ENCODE results near the gene NFATC2. TPM values are rescaled to one million over a fixed set of nuclear protein-coding genes. Genes with fewer than 3 reads are reported as not detected.
"Not testable (repeated sequence)": the region's sequence is repeated elsewhere in the genome, so short reads cannot be mapped to it uniquely, and the experiment has no call there.

Gene NFATC2
- total RNA-seq, 1 donor: 16.2 TPM

GRCh38 chr20:51542033-51542570 lies 417 bp downstream of the NFATC2 start:
- peak in 2 of 3 donors; percentile 85 to 87 for DNase-seq (ENCODE audit: low read depth in 2 of 3, low spot score in 2 of 3)

GRCh38 chr20:51541189-51542032 lies 1.1 kb downstream of the NFATC2 start:
- peak; percentile 61 to 99 (median 97) for DNase-seq (ENCODE audit: low read depth in 2 of 3, low spot score in 2 of 3)

GRCh38 chr20:51540580-51540979 lies 1.9 kb downstream of the NFATC2 start:
- DNase-seq (ENCODE audit: low read depth in 2 of 3, low spot score in 2 of 3): no peak

- DNase-seq (ENCODE audit: low read depth in 2 of 3, low spot score in 2 of 3): not testable (repeated sequence)
Observed at GRCh38 chr20:51540074-51540473, 2.4 kb downstream of the NFATC2 start.

- DNase-seq (ENCODE audit: low read depth in 2 of 3, low spot score in 2 of 3): no peak
Observed at GRCh38 chr20:51536116-51537069, 6.1 kb downstream of the NFATC2 start.

GRCh38 chr20:51535674-51536073 lies 6.8 kb downstream of the NFATC2 start:
- no peak for DNase-seq (ENCODE audit: low read depth in 2 of 3, low spot score in 2 of 3)

- peak in 2 of 3 donors; percentile 31 to 65 for DNase-seq (ENCODE audit: low read depth in 2 of 3, low spot score in 2 of 3)
Observed at GRCh38 chr20:51535075-51535386, 7.5 kb downstream of the NFATC2 start.

GRCh38 chr20:51533291-51534172 lies 9.0 kb downstream of the NFATC2 start:
- no peak for DNase-seq (ENCODE audit: low read depth in 2 of 3, low spot score in 2 of 3)

GRCh38 chr20:51532577-51533191 lies 9.8 kb downstream of the NFATC2 start:
- DNase-seq (ENCODE audit: low read depth in 2 of 3, low spot score in 2 of 3): peak in 1 of 3 donors; percentile 31

GRCh38 chr20:51531712-51532456 lies 10.6 kb downstream of the NFATC2 start:
- DNase-seq (ENCODE audit: low read depth in 2 of 3, low spot score in 2 of 3): no peak

- no peak for DNase-seq (ENCODE audit: low read depth in 2 of 3, low spot score in 2 of 3)
Observed at GRCh38 chr20:51531141-51531710, 11.3 kb downstream of the NFATC2 start.

- no peak for DNase-seq (ENCODE audit: low read depth in 2 of 3, low spot score in 2 of 3)
Observed at GRCh38 chr20:51529758-51530157, 12.8 kb downstream of the NFATC2 start.

- DNase-seq (ENCODE audit: low read depth in 2 of 3, low spot score in 2 of 3): no peak
Observed at GRCh38 chr20:51529081-51529681, 13.3 kb downstream of the NFATC2 start.

- no peak for DNase-seq (ENCODE audit: low read depth in 2 of 3, low spot score in 2 of 3)
Observed at GRCh38 chr20:51528263-51529027, 14.1 kb downstream of the NFATC2 start.

- peak in 1 of 3 donors; percentile 13 for DNase-seq (ENCODE audit: low read depth in 2 of 3, low spot score in 2 of 3)
Observed at GRCh38 chr20:51526754-51527153, 15.8 kb downstream of the NFATC2 start.

- no peak for DNase-seq (ENCODE audit: low read depth in 2 of 3, low spot score in 2 of 3)
Observed at GRCh38 chr20:51526106-51526470, 16.4 kb downstream of the NFATC2 start.

GRCh38 chr20:51525241-51526105 lies 17.0 kb downstream of the NFATC2 start:
- DNase-seq (ENCODE audit: low read depth in 2 of 3, low spot score in 2 of 3): peak in 2 of 3 donors; percentile 76 to 84
